AG09319 (cell line): ENCODE measurements around the gene COL19A1.
"Not testable (repeated sequence)": the region's sequence is repeated elsewhere in the genome, so short reads cannot be mapped to it uniquely, and the experiment has no call there.

Source experiments
- DNase-seq: peaks from one replicate; pipeline ENCODE4 v3.0.0-alpha.2; 2010; ENCODE audit warnings: low read depth; ENCODE audit errors: extremely low read depth
- TF ChIP-seq, protein P1 (sequence below): IDR thresholded peaks from 2 replicates; pipeline ENCODE4 v1.5.1; 2011; ENCODE audit warnings: low read depth, mild to moderate bottlenecking, inconsistent platforms, low read length, moderate library complexity

COL19A1 gene

DNA sequence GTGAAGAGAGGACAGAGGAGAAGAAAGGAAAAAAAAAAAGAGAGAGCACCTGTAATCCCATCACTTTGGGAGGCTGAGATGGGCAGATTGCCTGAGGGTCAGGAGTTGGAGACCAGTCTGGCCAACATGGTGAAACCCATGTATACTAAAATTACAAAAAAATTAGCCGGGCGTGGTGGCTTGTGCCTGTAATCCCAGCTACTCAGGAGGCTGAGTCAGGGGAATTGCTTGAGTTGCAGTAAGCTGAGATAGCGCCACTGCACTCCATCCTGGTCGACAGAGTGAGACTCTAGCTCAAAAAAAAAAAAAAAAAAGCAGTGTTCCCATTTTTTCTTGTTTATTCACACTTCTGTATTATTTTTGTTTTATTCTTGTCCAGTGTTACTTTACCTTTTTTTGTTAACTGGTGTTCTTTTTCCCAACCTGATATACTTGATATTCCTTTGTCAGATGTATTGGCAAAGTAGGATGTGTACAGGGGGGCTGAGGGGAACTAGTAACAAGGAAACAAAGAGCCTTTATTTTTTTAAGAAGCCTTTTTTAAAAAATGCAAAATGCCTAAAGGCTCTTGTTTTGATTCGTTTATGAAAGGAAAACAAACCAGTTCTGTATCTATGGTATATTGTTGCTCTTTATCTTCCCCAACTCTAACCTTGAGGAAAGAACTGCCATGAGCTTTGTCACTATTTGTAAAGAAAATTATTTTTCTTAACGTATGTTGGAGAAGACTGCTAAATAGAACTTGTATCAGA, 22.3 kb downstream of the COL19A1 start:
- DNase-seq: no peak
- TF ChIP-seq, protein P1, sequence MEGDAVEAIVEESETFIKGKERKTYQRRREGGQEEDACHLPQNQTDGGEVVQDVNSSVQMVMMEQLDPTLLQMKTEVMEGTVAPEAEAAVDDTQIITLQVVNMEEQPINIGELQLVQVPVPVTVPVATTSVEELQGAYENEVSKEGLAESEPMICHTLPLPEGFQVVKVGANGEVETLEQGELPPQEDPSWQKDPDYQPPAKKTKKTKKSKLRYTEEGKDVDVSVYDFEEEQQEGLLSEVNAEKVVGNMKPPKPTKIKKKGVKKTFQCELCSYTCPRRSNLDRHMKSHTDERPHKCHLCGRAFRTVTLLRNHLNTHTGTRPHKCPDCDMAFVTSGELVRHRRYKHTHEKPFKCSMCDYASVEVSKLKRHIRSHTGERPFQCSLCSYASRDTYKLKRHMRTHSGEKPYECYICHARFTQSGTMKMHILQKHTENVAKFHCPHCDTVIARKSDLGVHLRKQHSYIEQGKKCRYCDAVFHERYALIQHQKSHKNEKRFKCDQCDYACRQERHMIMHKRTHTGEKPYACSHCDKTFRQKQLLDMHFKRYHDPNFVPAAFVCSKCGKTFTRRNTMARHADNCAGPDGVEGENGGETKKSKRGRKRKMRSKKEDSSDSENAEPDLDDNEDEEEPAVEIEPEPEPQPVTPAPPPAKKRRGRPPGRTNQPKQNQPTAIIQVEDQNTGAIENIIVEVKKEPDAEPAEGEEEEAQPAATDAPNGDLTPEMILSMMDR: no peak

DNA sequence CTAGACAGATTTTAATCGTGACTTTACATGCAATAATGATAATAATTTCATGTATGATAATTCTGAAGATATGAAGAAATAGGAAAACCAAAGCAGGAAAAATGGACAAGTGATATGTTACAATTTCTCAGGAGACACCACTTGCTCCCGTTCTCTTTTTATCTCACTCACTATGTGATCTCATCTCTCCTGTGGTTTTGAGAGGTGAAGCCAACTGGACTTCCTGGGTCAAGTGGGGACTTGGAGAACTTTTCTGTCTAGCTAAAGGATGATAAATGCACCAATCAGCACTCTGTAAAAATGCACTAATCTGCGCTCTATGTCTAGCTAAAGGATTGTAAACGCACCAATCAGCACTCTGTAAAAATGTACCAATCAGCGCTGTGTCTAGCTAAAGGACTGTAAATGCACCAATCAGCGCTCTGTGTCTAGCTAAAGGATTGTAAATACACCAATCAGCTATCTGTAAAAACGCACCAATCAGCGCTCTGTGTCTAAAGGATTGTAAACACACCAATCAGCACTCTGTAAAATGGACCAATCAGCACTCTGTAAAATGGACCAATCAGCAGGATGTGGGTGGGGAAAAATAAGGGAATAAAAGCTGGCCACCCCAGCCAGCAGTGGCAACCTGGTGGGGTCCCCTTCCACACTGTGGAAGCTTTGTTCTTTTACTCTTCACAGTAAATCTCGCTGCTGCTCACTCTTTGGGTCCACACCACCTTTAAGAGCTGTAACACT, 23.0 kb downstream of the COL19A1 start:
- not testable (repeated sequence) for DNase-seq

DNA sequence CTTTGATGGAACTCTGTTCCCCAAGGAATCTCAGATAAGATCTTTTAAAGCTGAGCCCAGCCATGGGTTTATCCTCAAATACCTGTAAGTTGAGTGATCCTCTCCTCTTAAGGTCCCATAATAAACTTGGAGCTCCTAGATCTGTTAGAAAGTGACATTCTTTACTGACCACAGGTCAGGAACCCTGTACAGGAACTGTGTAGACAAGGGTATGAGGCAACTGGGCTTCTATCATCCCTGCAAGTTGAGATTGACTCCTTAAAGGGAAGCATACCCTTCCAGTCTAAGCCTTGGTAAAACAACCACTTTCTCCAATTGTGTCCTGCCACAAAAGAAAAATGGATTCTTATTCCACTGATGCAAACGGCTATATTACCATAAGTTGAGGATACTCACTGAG, 26.2 kb downstream of the COL19A1 start:
- not testable (repeated sequence) for DNase-seq

DNA sequence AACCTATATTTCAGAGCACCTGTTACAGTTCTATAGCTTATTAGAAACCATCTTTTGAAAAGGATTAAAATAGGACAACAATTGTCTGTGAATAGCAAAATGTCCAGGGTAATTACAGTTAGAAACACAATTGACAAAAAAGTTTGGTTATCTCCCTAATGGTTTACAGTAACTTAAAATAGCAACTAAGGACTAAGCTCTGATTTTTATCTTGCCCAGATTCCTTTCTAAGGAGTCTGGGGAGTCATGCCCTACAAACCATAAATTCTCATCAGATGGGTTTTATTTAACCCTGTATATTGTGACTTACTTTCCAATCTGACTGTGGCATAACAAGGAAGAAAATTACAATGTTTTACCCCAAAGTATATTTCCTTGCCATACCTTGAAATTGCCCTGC, 26.9 kb downstream of the COL19A1 start:
- not testable (repeated sequence) for DNase-seq

DNA sequence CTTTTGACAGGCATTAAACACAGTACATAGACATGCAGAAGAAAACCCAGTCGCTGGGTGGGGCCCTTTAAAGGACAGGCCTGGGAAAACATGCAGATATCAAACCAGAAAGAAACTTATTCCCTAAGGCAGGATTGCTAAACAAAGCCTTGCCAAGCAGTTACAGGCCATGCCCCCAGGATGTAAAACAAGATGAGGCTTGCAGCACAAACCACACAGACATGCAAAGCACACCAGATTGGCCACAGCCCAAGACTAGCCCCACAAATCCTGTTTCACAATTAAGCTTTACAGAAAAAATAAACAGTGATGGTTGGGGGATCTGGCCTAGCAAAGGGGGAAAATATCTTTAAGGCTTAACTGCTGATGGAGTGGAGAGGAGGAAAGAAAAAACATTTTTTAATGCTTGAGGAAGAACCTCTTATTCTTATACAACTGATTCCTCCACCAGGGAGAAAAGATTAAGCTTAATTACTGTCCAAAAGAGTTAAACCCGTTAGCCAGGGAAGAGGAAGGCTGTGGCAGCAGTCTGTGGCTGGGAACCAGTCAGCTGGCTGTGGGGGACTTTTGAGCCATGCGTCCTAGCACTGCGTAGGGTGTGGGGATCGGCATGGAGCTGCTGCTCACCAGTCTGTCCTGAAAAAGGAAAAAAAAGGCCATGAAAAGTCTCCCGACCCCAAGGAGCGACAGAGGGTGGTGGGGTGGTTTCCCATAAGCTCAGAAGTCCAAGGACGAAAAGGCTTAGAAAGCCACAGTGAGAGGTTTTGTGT, 28.4 kb downstream of the COL19A1 start:
- TF ChIP-seq, protein P1: no peak; the same call in 1 of the 2 replicates
- DNase-seq: peak; percentile 83

- DNase-seq: no peak
- TF ChIP-seq, protein P1: no peak
These were observed 29.0 kb downstream of the COL19A1 start for GRCh38 chr6:69895396-69895795.

DNA sequence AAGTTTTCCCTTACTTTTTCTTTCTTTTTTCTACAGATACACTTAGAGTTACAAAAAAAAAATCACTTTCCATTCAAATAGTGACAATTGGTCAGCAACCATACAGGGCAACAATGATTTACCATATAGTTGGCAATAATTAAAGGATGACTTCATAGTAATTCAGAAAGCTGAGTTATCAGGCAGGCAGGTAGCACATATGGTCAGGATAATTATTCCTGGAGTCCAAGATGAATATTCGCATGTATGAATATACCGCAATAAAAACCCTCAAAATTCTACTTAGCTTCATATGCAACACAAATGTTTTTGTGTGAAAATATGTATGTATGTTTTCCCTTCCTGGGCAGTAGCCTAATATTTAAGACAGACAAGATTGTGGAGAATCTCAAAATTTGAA, 34.5 kb downstream of the COL19A1 start:
- TF ChIP-seq, protein P1: no peak
- DNase-seq: no peak

DNA sequence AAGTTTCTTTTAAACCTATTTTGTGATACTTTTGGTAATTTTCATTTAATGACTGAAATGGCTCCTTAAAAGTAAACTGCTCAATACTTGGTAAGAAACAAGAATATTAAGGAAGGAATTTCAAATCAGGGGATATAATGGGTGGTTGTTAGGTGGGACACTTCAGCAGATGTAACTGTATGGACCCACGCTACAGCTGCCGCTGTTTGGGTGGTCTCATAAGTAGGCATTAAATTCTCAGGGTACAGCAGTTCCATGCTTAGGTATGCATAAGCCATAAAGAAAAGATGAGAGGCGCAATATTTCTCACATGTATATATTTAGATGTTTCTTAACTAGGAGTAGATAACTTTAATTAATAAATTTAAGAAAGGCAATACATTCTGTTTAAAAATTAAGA, 35.0 kb downstream of the COL19A1 start:
- no peak for DNase-seq
- TF ChIP-seq, protein P1: no peak
